Measurements from ENCODE around the gene PIK3AP1.
"Not testable (repeated sequence)": the region's sequence is repeated elsewhere in the genome, so short reads cannot be mapped to it uniquely, and the experiment has no call there.

The PIK3AP1 gene

GRCh38 chr10:96719850-96720421, 378 bp downstream of the PIK3AP1 start:
- peak in 4 of 14 donors; percentile 11 to 53 (median 16) for DNase-seq

GRCh38 chr10:96719200-96719599, 1.1 kb downstream of the PIK3AP1 start:
- DNase-seq, result no peak

- DNase-seq, result peak in 2 of 14 donors; percentile 12 to 19
These were observed 1.9 kb downstream of the PIK3AP1 start for GRCh38 chr10:96718304-96718990.

GRCh38 chr10:96716390-96716789, 3.9 kb downstream of the PIK3AP1 start:
- DNase-seq, result no peak

GRCh38 chr10:96714746-96715255, 5.5 kb downstream of the PIK3AP1 start:
- DNase-seq, result no peak

- no peak for DNase-seq
These were observed 6.2 kb downstream of the PIK3AP1 start for GRCh38 chr10:96714031-96714590.

GRCh38 chr10:96712662-96713271, 7.5 kb downstream of the PIK3AP1 start:
- no peak for DNase-seq

GRCh38 chr10:96711048-96711728, 9.1 kb downstream of the PIK3AP1 start:
- DNase-seq, result no peak

GRCh38 chr10:96709525-96709924, 10.8 kb downstream of the PIK3AP1 start:
- no peak for DNase-seq

- no peak for DNase-seq
These were observed 11.3 kb downstream of the PIK3AP1 start for GRCh38 chr10:96708996-96709395.

- peak in 1 of 14 donors; percentile 10 for DNase-seq
These were observed 11.9 kb downstream of the PIK3AP1 start for GRCh38 chr10:96708456-96708855.

GRCh38 chr10:96706331-96706853, 13.9 kb downstream of the PIK3AP1 start:
- no peak for DNase-seq

GRCh38 chr10:96705134-96705533, 15.2 kb downstream of the PIK3AP1 start:
- no peak for DNase-seq

GRCh38 chr10:96704563-96704962, 15.8 kb downstream of the PIK3AP1 start:
- no peak for DNase-seq

GRCh38 chr10:96703358-96703757, 17.0 kb downstream of the PIK3AP1 start:
- no peak for DNase-seq

GRCh38 chr10:96701265-96701664, 19.0 kb downstream of the PIK3AP1 start:
- no peak for DNase-seq

GRCh38 chr10:96700374-96701099, 19.8 kb downstream of the PIK3AP1 start:
- peak in 2 of 14 donors; percentile 9 to 18 for DNase-seq

- DNase-seq, result no peak
These were observed 20.7 kb downstream of the PIK3AP1 start for GRCh38 chr10:96699613-96700012.

- DNase-seq, result not testable (repeated sequence)
These were observed 22.0 kb downstream of the PIK3AP1 start for GRCh38 chr10:96698305-96698704.

GRCh38 chr10:96697438-96697837, 22.9 kb downstream of the PIK3AP1 start:
- no peak for DNase-seq

GRCh38 chr10:96696845-96697425, 23.4 kb downstream of the PIK3AP1 start:
- no peak for DNase-seq
